H9 (cell line): ENCODE results near the gene NCKAP5. TPM values are rescaled to one million over a fixed set of nuclear protein-coding genes. Genes with fewer than 3 reads are reported as not detected.

ENCODE experiments used
- DNase-seq: peaks from one replicate; pipeline ENCODE4 v3.0.0-alpha.2; 2017
- H2AFZ ChIP-seq: one replicate; pipeline ENCODE4 v1.6.1; 2013; ENCODE audit warnings: mild to moderate bottlenecking, low read length, control low read depth, moderate library complexity
- H2AK5ac ChIP-seq: 2 replicates; pipeline ENCODE4 v1.6.1; 2013; ENCODE audit warnings: low read length, control low read depth, mixed read lengths; ENCODE audit not compliant: insufficient read length
- H2BK120ac ChIP-seq: one replicate; pipeline ENCODE4 v1.6.1; 2013; ENCODE audit warnings: low read depth, mild to moderate bottlenecking, low read length, control low read depth, inconsistent platforms; ENCODE audit not compliant: poor library complexity, severe bottlenecking
- H2BK12ac ChIP-seq: 2 replicates; pipeline ENCODE4 v1.6.1; 2013; ENCODE audit warnings: low read length, control low read depth, mixed read lengths, low read depth; ENCODE audit not compliant: insufficient read length
- H2BK15ac ChIP-seq: 2 replicates; pipeline ENCODE4 v1.6.1; 2013; ENCODE audit warnings: low read depth, low read length, control low read depth
- H2BK20ac ChIP-seq: one replicate; pipeline ENCODE4 v1.6.1; 2013; ENCODE audit warnings: low read depth, mild to moderate bottlenecking, low read length, control low read depth, inconsistent platforms; ENCODE audit not compliant: poor library complexity, severe bottlenecking
- H2BK5ac ChIP-seq: 2 replicates; pipeline ENCODE4 v1.6.1; 2013; ENCODE audit warnings: low read length, control low read depth, mixed read lengths; ENCODE audit not compliant: insufficient read length
- H3K14ac ChIP-seq: 2 replicates; pipeline ENCODE4 v1.6.1; 2013; ENCODE audit warnings: low read length, control low read depth; ENCODE audit not compliant: insufficient read depth
- H3K18ac ChIP-seq: 2 replicates; pipeline ENCODE4 v1.6.1; 2013; ENCODE audit warnings: low read depth, mild to moderate bottlenecking, mixed read lengths, low read length, control low read depth; ENCODE audit not compliant: insufficient read length
- H3K23ac ChIP-seq: 2 replicates; pipeline ENCODE4 v1.6.1; 2013; ENCODE audit warnings: low read length, control low read depth, mixed read lengths, low read depth; ENCODE audit not compliant: insufficient read length
- H3K23me2 ChIP-seq: 2 replicates; pipeline ENCODE4 v1.6.1; 2013; ENCODE audit warnings: low read depth, mild to moderate bottlenecking, mixed read lengths, low read length, control low read depth; ENCODE audit not compliant: insufficient read length, poor library complexity, severe bottlenecking
- H3K27ac ChIP-seq: 2 replicates; pipeline ENCODE4 v1.5.1; 2013; ENCODE audit warnings: low read length, control low read depth, mixed read lengths, low read depth; ENCODE audit not compliant: insufficient read length
- H3K27me3 ChIP-seq: 2 replicates; pipeline ENCODE4 v1.6.1; 2013; ENCODE audit warnings: low read length, control low read depth, inconsistent platforms; ENCODE audit not compliant: insufficient read depth
- H3K4ac ChIP-seq: 2 replicates; pipeline ENCODE4 v1.6.1; 2013; ENCODE audit warnings: low read depth, mild to moderate bottlenecking, control low read depth, inconsistent platforms, low read length, moderate library complexity
- H3K4me1 ChIP-seq: 2 replicates; pipeline ENCODE4 v1.6.1; 2013; ENCODE audit warnings: low read length, control low read depth, inconsistent platforms; ENCODE audit not compliant: insufficient read depth
- H3K4me2 ChIP-seq: 2 replicates; pipeline ENCODE4 v1.6.1; 2013; ENCODE audit warnings: low read length, control low read depth, mixed read lengths; ENCODE audit not compliant: insufficient read length, insufficient read depth
- H3K56ac ChIP-seq: 2 replicates; pipeline ENCODE4 v1.6.1; 2013; ENCODE audit warnings: low read depth, mild to moderate bottlenecking, mixed read lengths, low read length, control low read depth; ENCODE audit not compliant: insufficient read length
- H3K79me1 ChIP-seq: 2 replicates; pipeline ENCODE4 v1.6.1; 2013; ENCODE audit warnings: low read depth, mild to moderate bottlenecking, moderate library complexity, low read length, control low read depth, inconsistent platforms; ENCODE audit not compliant: insufficient read depth, poor library complexity, severe bottlenecking
- H3K79me2 ChIP-seq: 2 replicates; pipeline ENCODE4 v1.6.1; 2013; ENCODE audit warnings: low read length, control low read depth, inconsistent platforms; ENCODE audit not compliant: insufficient read depth
- H3K9ac ChIP-seq: 2 replicates; pipeline ENCODE4 v1.6.1; 2013; ENCODE audit warnings: low read length, control low read depth, mixed read lengths; ENCODE audit not compliant: insufficient read length; ENCODE audit errors: extremely low read depth
- H3K9me3 ChIP-seq: one replicate; pipeline ENCODE4 v1.6.1; 2013; ENCODE audit warnings: low read depth, low read length, inconsistent platforms; ENCODE audit not compliant: control insufficient read depth
- H3T11ph ChIP-seq: one replicate; pipeline ENCODE4 v1.6.1; 2013; ENCODE audit warnings: mild to moderate bottlenecking, low read length, control low read depth, inconsistent platforms
- H4K20me1 ChIP-seq: one replicate; pipeline ENCODE4 v1.6.1; 2013; ENCODE audit not compliant: control insufficient read depth, insufficient read length, insufficient read depth
- H4K5ac ChIP-seq: 2 replicates; pipeline ENCODE4 v1.6.1; 2013; ENCODE audit warnings: low read depth, mild to moderate bottlenecking, mixed read lengths, low read length, control low read depth; ENCODE audit not compliant: insufficient read length
- H4K8ac ChIP-seq: replicated peaks from 2 replicates; pipeline ENCODE4 v1.6.1; 2013; ENCODE audit warnings: low read length, control low read depth, mixed read lengths, low read depth; ENCODE audit not compliant: insufficient read length
- H4K91ac ChIP-seq: 2 replicates; pipeline ENCODE4 v1.6.1; 2013; ENCODE audit warnings: low read depth, mild to moderate bottlenecking, moderate library complexity, mixed read lengths, low read length, control low read depth; ENCODE audit not compliant: insufficient read length
- H3K27ac Mint-ChIP-seq, 3 experiments: 2 replicates in 2 of 3; 3 replicates in 1 of 3; pipeline ENCODE4 v1.8.0; 2020 to 2021; ENCODE audit warnings: mixed read lengths in 3 of 3, mild to moderate bottlenecking in 1 of 3, moderate library complexity in 1 of 3
- H3K27me3 Mint-ChIP-seq: 2 replicates; pipeline ENCODE4 v1.8.0; 2021; ENCODE audit warnings: low read depth, mild to moderate bottlenecking, moderate library complexity, mixed read lengths
- H3K36me3 Mint-ChIP-seq, 3 experiments: 2 replicates in 2 of 3; 3 replicates in 1 of 3; pipeline ENCODE4 v1.8.0; 2020 to 2021; ENCODE audit warnings: low read depth in 3 of 3, mixed read lengths in 3 of 3; ENCODE audit not compliant: insufficient read depth in 1 of 3
- H3K4me1 Mint-ChIP-seq, 2 experiments: 2 replicates each; pipeline ENCODE4 v1.8.0; 2020; ENCODE audit warnings: mixed read lengths in 2 of 2
- H3K4me3 Mint-ChIP-seq, 2 experiments: 2 replicates in 1 of 2; 3 replicates in 1 of 2; pipeline ENCODE4 v1.8.0; 2020 to 2021; ENCODE audit warnings: mild to moderate bottlenecking in 2 of 2, mixed read lengths in 2 of 2, moderate library complexity in 1 of 2
- H3K9me3 Mint-ChIP-seq, 2 experiments: 2 replicates in 1 of 2; 3 replicates in 1 of 2; pipeline ENCODE4 v1.8.0; 2020; ENCODE audit warnings: mild to moderate bottlenecking in 2 of 2, mixed read lengths in 2 of 2, moderate library complexity in 1 of 2
- WGBS: extraction: QIAGEN DNeasy Blood & Tissue Kit; methylation state at CpG from one replicate; pipeline ENCODE4 v1.1.7; 2013; ENCODE audit warnings: missing lambda C conversion rate, low lambda C conversion rate, mixed read lengths; ENCODE audit not compliant: insufficient read length; ENCODE audit errors: extremely low coverage; 5-methylcytosine and 5-hydroxymethylcytosine counted together
- total RNA-seq: library from RNA; stranded (reverse); gene quantifications from 2 replicates; pipeline ENCODE4 v1.2.1, GENCODE V29; 2021
- TF ChIP-seq, protein P1 (sequence below): fragments of 200-600 bp; sonication (generic); conservative IDR thresholded peaks from 3 replicates; pipeline ENCODE4 v1.8.0; 2021; ENCODE audit warnings: antibody characterized with exemption, mild to moderate bottlenecking

The NCKAP5 gene
- total RNA-seq, 1 experiment from 2014 or later: 0.26 TPM

DNA sequence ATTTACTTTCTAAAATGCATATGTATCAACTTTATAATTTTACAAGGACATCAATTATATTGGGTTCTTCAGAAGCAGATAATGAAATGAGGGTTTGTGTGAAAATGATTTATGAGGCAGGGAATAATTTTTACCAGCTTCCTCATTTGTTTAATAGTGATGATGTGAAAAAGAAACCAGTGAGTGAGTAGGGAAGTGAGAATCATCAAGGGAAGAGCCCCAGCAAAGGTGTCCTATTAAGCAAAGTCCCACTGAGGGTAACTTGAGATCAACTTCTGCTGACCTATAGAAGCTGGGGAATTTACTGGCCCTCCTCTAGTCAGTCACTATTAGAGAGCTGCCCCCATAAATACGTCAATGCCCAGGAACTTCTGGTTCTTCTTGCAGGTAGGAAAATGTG is 631.5 kb downstream of the NCKAP5 start:
- H3K23ac ChIP-seq: no peak overlapping the region
- H2AK5ac ChIP-seq: no peak overlapping the region
- no peaks in the 10 kb centered on the region for H4K20me1 ChIP-seq
- H3K4ac ChIP-seq: no peak overlapping the region
- no peaks in the 10 kb centered on the region for H3K79me1 ChIP-seq
- H3K9ac ChIP-seq: no peak overlapping the region
- no peak overlapping the region for H2BK120ac ChIP-seq
- no peak overlapping the region for H2BK15ac ChIP-seq
- H2BK12ac ChIP-seq: no peak overlapping the region
- H2BK20ac ChIP-seq: no peak overlapping the region
- H3K14ac ChIP-seq: no peak overlapping the region
- DNase-seq: no peak
- no peak overlapping the region for H3T11ph ChIP-seq
- no peaks in the 10 kb centered on the region for H3K4me1 ChIP-seq
- no peak overlapping the region for H3K27ac Mint-ChIP-seq
- H2BK5ac ChIP-seq: no peak overlapping the region
- no peaks in the 10 kb centered on the region for H3K79me2 ChIP-seq
- H4K8ac ChIP-seq: no peak overlapping the region
- no peaks in the 10 kb centered on the region for H3K36me3 Mint-ChIP-seq
- TF ChIP-seq, protein P1, sequence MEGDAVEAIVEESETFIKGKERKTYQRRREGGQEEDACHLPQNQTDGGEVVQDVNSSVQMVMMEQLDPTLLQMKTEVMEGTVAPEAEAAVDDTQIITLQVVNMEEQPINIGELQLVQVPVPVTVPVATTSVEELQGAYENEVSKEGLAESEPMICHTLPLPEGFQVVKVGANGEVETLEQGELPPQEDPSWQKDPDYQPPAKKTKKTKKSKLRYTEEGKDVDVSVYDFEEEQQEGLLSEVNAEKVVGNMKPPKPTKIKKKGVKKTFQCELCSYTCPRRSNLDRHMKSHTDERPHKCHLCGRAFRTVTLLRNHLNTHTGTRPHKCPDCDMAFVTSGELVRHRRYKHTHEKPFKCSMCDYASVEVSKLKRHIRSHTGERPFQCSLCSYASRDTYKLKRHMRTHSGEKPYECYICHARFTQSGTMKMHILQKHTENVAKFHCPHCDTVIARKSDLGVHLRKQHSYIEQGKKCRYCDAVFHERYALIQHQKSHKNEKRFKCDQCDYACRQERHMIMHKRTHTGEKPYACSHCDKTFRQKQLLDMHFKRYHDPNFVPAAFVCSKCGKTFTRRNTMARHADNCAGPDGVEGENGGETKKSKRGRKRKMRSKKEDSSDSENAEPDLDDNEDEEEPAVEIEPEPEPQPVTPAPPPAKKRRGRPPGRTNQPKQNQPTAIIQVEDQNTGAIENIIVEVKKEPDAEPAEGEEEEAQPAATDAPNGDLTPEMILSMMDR: no peak
- H3K9me3 ChIP-seq: no peaks in the 10 kb centered on the region
- no peak overlapping the region for H3K4me2 ChIP-seq
- no peak overlapping the region for H3K27ac ChIP-seq
- no peak overlapping the region for H4K91ac ChIP-seq
- no peaks in the 10 kb centered on the region for H3K4me1 Mint-ChIP-seq
- H3K4me3 Mint-ChIP-seq: no peak overlapping the region
- no peak overlapping the region for H3K56ac ChIP-seq
- H3K27me3 Mint-ChIP-seq: no peaks in the 10 kb centered on the region
- no peak overlapping the region for H3K18ac ChIP-seq
- no peaks in the 10 kb centered on the region for H3K23me2 ChIP-seq
- no peak overlapping the region for H4K5ac ChIP-seq
- no peaks in the 10 kb centered on the region for H3K9me3 Mint-ChIP-seq
- no peaks in the 10 kb centered on the region for H3K27me3 ChIP-seq
- no CpG with 5 or more reads among the region's 1 CpG for WGBS
- no peak overlapping the region for H2AFZ ChIP-seq
